Measurements from ENCODE around the gene TP73.

TP73 gene

GRCh38 chr1:3771108-3772026 lies 119.1 kb downstream of the TP73 start:
- no peak for DNase-seq

DNA sequence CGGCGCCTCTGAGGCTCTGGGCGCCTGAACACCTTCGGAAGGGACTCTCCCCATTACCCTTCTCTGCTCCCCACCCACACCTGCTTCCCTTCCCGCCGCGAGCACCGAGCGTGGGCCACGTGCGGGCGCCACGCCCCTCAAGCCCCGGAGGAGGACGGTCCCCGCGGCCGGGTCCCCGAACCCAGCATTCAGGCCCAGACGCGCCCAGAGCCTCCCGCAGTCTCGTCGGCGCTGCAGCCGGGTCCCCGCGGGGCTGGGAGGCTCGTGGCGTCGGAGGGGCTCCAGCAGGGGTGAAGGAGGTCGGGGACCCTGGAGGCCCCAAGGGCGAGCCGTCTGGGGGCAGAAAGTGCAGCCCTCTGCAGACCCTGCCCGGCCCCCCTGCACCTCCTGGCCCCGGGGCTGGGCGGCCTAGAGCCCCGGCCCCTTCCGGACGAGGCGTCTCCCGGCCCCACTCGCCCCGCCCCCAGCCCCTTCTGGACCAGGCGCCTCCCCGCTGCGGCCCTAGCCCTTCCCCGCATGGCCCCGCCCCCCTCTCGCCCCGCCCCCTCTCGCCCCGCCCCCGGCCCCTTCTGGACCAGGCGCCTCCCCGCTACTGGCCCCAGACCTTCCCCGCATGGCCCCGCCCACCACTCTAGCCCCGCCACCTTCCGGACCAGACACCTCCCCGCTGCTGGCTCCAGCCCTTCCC lies 119.9 kb downstream of the TP73 start:
- peak; percentile 92 to 93 for DNase-seq

DNA sequence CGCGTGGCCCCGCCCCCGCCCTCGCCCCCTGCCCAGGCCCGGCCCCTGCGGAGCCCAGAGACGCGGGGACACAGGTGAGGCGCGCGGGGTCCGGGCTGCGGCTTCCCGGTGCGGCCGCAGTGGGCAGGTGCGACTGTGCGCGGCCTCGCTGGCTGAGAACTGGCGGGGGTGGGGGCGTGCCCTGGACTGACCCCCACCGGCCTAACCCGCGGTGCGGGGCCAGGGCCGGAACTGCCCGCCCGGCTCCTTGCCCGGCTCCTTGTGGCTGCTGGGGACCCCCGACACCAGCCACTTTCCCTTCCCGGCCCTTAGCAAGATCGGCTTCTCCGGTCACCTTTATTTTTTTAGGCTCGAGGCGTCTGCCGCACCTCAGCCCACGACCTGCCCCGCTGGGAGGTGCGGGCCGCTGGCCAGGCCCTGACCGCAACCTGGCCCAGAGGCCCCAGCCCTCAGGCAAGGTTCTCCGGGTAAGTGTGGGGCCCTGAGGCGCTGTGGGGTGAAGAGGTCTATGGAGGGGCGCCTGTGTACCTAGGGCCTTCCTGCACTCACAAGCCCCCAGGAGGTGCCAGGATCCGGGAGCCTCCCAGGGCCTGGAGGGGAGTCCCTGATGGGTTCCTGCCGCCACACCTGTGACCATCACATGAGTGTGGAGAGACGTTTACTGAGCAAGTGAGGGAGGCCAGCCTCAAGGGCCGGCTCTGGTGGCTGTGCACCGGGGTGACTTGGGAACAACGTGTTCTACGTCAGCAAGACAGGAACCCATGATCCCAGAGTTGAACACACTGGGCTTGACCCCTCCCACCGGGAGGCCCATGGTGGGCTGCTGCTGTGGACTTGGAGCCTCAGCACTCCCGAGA lies 120.6 kb downstream of the TP73 start, which contains the start of gene SMIM1:
TSS of gene SMIM1 (plus strand) at position 35 of the 857 bp plus-strand sequence. CDS start 2,625 bp downstream, outside the sequence.
- DNase-seq = no peak

DNA sequence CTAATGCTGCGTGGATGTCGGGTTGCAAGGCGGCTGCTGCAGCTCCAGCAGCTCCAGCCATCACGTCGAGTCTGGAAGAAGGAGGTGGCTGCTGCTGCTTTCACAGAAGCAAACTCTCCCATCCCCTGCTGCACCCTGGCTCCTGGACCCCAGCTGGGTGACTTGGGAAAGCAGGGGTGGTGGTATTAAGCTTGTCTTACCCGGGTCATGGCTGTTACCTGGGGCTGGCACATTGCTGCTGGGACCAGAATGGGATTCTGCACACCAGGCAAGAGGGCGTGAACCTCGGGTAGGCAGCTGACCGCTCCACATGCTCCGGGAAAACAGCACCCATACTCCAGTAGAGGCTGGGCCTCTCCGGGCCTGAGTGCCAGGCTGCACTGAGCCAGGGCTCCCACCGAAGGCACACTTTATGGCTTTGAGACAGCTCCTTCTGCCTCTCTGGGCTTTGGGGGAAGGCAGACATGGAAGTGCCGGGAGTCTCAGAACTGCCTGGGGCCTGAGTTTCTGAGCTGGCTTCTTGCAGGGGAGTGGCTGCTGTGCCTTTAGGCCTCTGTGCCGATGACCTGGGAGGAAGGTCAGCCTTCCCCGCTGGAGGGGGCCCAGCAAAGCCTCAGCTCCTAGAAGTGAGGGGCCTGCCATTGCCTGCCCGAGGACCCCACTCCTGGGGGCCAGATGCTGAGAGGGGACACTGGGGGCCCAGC lies 121.4 kb downstream of the TP73 start:
- DNase-seq = no peak

DNA sequence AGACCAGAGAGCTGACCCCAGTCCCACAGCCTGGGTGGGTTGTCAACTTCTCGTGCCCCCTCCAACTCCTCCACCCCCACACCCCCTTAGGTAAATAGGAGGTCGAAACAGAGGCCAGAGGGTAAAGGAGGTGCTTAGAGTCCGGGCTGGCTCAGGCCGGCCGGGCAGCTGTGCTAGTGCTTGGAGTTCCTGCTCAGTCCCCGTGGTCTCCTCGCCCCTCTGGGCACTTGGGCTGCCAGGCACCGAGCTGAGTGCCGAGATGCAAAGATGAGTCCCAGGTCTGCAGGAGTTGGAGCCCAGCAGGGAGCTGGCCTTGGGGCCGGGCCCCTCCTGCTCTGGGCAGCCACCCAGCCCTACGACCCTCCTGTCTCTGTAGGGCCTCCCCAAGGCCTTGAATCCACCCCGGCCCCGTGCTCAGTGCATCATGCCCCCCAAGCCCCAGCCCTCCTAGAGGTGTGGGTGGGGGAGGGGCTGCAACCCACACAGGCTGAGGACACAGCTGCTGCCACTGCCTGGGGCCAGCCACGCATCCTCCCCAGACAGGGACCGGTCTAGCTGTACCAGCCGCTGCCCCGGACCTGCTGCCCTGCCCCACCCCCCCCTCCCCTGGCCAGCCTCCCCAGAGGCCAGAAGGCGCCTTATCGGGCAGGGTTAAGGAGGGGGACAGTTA lies 122.1 kb downstream of the TP73 start:
- DNase-seq = no peak

DNA sequence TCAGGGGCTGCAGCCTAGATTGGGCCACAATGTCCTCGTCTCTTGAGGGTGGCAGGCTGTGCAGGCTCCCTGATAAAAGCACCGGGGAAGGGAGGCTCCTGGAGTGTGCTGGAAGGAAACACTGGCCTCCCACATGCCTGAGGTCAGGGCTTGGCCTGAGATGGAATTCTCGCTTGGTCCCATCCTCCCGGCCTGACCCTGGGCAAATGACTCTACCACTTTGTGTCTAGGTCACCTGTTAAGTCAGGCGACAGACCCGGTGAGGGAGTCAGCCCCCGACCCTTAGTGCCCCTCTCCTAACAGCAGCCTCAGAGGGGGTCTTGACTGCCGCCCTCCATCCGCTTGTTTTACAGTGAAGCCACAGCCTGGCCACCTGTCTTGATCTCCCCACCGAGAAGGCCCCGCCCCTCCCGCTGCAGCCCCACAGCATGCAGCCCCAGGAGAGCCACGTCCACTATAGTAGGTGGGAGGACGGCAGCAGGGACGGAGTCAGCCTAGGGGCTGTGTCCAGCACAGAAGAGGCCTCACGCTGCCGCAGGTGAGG lies 122.7 kb downstream of the TP73 start:
- DNase-seq = no peak

GRCh38 chr1:3775490-3776230 lies 123.3 kb downstream of the TP73 start:
- DNase-seq = peak; percentile 56

DNA sequence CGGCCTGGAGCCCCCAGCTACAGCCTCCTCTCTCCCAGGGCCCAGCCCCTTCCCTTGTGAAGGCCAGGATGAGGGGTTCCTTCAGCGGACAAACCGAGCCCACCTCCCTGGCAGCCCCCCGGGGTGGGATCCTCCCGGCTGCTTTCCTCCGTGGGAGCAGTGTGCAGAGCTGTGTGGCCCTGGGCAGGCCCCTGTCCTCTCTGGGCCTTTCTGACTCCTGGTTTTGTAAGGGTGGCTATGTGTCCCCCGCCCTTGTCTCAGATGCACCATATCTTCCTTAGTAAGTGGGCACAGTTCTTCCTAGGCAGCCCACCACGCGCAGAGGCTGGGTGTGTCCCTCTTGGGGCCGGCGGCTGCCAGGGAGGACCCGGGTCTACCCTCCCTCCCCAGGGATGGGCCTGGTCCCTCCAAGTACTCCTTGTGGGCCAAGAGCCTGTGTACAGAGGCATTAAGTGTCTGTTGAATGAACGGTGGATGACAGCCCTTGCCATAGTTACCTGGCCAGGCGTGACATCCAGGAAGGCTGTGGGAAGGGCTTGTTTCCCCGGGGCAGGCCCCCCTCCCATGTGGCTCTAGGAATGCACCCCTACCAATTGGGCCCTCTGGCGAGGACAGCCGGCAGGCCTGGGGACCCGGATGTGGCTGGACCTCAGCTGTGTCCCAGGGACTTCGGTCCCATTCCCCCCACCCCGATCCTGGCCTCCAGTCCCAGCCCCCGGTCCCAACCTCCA lies 124.1 kb downstream of the TP73 start:
- DNase-seq = no peak

- DNase-seq = no peak
Measured at GRCh38 chr1:3777078-3777547, 124.8 kb downstream of the TP73 start.

DNA sequence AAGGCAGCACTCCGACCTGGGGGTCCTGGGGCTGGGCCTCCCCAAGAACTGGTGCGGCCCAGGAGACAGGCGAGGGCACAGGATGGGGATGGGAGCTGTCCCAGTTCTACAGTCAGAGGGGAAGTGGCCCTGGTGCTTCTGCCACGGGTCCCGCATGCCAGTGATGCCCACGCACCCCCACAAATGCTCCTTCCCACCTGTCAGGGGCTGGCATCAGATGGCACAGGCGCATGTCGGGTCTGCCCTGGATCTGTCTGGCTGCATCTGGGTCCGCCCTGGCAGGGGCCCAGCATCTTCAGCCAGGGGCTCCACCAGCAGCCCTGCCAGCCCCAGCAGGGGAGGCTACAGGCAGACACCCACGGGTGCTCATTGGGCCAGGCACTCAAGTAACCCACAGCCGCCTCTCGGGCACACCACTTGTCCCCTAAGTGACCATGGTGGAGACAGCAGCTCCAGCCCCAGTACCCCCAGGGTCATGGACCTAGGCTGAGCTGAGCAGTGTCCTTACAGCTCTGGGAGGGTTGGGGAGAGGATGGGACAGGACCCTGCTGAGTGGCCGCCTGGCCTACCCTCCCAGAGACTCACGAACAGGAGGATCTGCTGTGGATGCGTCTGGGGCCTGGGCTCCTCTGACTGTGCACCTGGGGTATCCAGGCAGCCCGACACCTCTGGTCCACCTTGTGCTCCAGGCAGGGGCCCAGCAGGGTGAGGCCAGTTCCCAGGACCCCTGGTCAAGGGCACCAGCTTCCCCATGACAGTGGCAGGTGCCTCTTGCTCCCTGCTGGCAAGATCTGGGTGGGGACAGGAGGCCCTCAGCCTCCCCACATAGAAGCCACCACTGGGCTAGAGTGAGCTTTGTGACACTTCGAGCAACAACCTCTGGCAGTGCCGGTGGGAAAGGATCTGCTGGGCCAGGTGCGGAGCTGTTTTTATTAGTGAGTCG lies 125.6 kb downstream of the TP73 start:
- DNase-seq = no peak

GRCh38 chr1:3778590-3779264 lies 126.4 kb downstream of the TP73 start:
- DNase-seq = no peak

DNA sequence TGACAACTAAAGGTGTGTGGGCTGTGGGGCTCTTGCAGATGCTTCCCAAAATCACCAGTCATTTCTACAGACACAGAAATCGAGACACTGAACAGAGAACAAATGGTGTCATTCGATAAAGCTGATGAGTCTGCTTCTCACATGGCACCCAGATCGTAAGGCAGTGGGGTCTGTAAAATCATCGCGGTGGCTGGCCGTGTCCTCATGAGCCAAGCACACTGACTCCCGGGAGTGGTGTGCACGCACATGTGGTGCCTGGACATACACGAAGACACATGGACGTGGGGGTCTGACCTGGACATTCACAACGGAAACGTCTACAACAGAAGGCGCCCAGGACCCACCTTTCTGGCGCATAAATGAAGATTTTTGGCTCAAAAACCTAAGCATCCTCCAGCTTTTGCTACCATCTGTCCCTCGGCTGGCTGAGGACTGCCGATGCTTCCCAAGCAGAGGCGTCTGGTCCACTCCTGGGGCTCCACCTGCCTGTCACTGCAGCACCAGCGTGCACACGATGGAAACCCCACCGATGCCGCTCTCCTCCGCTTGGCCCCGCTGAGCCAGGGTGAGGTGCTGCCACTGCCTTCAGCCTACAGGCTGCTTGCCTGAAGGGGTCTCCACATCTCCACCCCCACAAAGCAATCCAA lies 127.1 kb downstream of the TP73 start:
- DNase-seq = no peak

- DNase-seq = no peak
Measured at GRCh38 chr1:3779912-3780416, 127.6 kb downstream of the TP73 start.

DNA sequence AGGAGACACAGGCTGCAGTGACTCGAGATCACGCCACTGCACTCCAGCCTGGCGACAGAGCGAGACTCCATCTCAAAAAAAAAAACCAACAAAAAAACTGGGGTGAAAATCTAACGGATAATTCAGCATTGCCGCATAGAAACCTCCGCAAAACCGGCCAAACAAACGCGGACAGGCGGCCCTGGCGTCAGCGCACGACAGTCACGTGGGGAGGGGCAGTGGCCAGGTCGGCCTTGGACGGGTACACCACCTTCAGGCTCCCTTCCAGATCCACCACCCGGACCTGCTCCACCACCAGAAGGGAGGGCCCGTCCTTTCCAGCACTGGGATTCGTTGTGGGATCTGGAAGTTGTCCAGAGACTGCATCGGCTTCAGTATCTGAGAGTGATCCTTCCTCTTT lies 128.6 kb downstream of the TP73 start:
- DNase-seq = no peak

GRCh38 chr1:3783651-3784474 lies 131.5 kb downstream of the TP73 start:
- no peak for DNase-seq

GRCh38 chr1:3785045-3785444 lies 132.7 kb downstream of the TP73 start:
- DNase-seq = no peak
